Hepatocyte (in vitro differentiated cells): ENCODE measurements around the gene TXLNG. TPM values are rescaled to one million over a fixed set of nuclear protein-coding genes. Genes with fewer than 3 reads are reported as not detected.

Source experiments
- DNase-seq: peaks from one replicate; pipeline ENCODE4 v3.0.0-alpha.2; 2016; ENCODE audit warnings: low spot score
- H2AFZ ChIP-seq: fragments of 200-600 bp; sonication (generic); 2 replicates; pipeline ENCODE4 v1.6.0; 2016; ENCODE audit warnings: antibody characterized with exemption, mild to moderate bottlenecking
- H3K27ac ChIP-seq: fragments of 200-600 bp; sonication (generic); 2 replicates; pipeline ENCODE4 v1.5.1; 2016; ENCODE audit warnings: mild to moderate bottlenecking
- H3K27me3 ChIP-seq: fragments of 200-600 bp; sonication (generic); 2 replicates; pipeline ENCODE4 v1.6.1; 2016
- H3K36me3 ChIP-seq: fragments of 200-600 bp; sonication (generic); replicated peaks from 2 replicates; pipeline ENCODE4 v1.5.1; 2016; ENCODE audit warnings: low read depth; ENCODE audit not compliant: insufficient read depth
- H3K4me1 ChIP-seq: fragments of 200-600 bp; sonication (generic); 2 replicates; pipeline ENCODE4 v1.5.1; 2016; ENCODE audit warnings: mild to moderate bottlenecking, moderate library complexity; ENCODE audit not compliant: insufficient read depth
- H3K4me2 ChIP-seq: fragments of 200-600 bp; sonication (generic); 2 replicates; pipeline ENCODE4 v1.6.0; 2016
- H3K4me3 ChIP-seq: fragments of 200-600 bp; sonication (generic); 2 replicates; pipeline ENCODE4 v1.5.1; 2016; ENCODE audit warnings: mild to moderate bottlenecking
- H3K79me2 ChIP-seq: fragments of 200-600 bp; sonication (generic); 2 replicates; pipeline ENCODE4 v1.6.0; 2017; ENCODE audit warnings: mild to moderate bottlenecking
- H3K9me2 ChIP-seq: fragments of 200-600 bp; sonication (generic); replicated peaks from 2 replicates; pipeline ENCODE4 v1.6.0; 2017; ENCODE audit warnings: mild to moderate bottlenecking; ENCODE audit not compliant: insufficient read depth
- H3K9me3 ChIP-seq: fragments of 200-600 bp; sonication (generic); 2 replicates; pipeline ENCODE4 v1.5.1; 2016; ENCODE audit warnings: low read depth, mild to moderate bottlenecking
- H4K20me1 ChIP-seq: fragments of 200-600 bp; sonication (generic); 2 replicates; pipeline ENCODE4 v1.6.0; 2016; ENCODE audit warnings: mild to moderate bottlenecking; ENCODE audit not compliant: insufficient read depth, poor library complexity, severe bottlenecking
- EZH2 ChIP-seq: fragments of 200-600 bp; sonication (generic); IDR thresholded peaks from 2 replicates; pipeline ENCODE4 v1.6.1; 2016; ENCODE audit warnings: antibody characterized with exemption, mild to moderate bottlenecking, borderline replicate concordance
- EZH2phosphoT487 ChIP-seq: fragments of 200-600 bp; sonication (generic); IDR thresholded peaks from one replicate; pipeline ENCODE4 v1.6.1; 2018; ENCODE audit warnings: antibody characterized with exemption, mild to moderate bottlenecking, low read depth, moderate library complexity; ENCODE audit not compliant: unreplicated experiment, severe bottlenecking
- WGBS: methylation state at CpG from one replicate; pipeline ENCODE4 v1.1.6; 2016; ENCODE audit warnings: low lambda C conversion rate; ENCODE audit errors: missing lambda C conversion rate; 5-methylcytosine and 5-hydroxymethylcytosine counted together
- polyA plus RNA-seq: library from polyadenylated mRNA; unstranded; fragments of >200 nt; fragmentation: Nextera tagmentation; extraction: Ambion mirVana; gene quantifications from 2 replicates; pipeline ENCODE4 v1.2.1, GENCODE V29; 2016
- total RNA-seq: library from RNA; depleted of rRNA; stranded (reverse); fragments of >200 nt; gene quantifications from 2 replicates; pipeline ENCODE4 v1.2.3, GENCODE V29; 2014
- TF ChIP-seq, protein P1 (sequence below): fragments of 200-600 bp; sonication (generic); IDR thresholded peaks from 2 replicates; pipeline ENCODE4 v1.5.1; 2016; ENCODE audit warnings: antibody characterized with exemption, mild to moderate bottlenecking; ENCODE audit not compliant: poor library complexity

TXLNG gene
- total and polyA plus RNA-seq, 2 experiments from 2014 or later = 9.7 to 23.4 TPM

DNA sequence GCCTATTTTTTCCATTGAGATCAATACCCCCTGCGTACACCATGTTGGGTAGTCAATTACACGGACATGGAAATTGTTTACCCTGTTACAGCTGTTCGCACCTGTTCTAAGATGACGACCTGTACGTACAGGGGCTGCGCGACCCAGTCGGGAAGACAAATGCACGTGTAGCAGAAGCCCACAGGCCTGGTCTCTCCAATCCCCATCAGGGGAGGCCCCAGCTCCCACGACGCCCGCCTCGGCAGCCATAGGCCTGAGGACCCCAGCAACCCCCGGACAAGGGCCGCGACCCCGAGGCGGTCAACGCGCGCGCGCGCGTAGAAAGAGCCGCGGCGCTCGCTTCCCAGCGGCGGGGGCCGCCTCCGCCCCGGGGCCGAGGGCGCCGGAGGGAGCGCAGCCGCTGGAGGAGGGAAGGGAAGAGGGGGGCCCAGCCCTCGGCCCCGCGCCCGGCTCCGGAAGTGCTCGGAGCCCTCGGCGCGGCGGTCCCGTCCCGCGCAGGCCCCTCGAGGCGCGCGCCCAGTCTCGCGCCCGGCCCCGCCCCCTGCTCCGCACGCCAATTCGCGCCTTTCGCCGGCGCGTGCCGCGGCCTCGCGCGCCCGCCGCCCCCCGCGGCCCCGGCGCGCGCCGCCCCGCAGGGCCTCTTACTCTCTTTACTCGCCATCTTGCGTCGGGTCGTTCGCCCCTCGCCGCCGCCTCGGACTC lies 83.3 kb downstream of the TXLNG start:
- H3K4me2 ChIP-seq = peak overlapping the region; percentile 94
- H4K20me1 ChIP-seq = peaks cover 48% of the 10 kb centered on the region
- H3K27me3 ChIP-seq = no peaks in the 10 kb centered on the region
- peak overlapping the region; percentile 97 for H3K27ac ChIP-seq
- no peaks in the 10 kb centered on the region for H3K9me2 ChIP-seq
- TF ChIP-seq EZH2 (no peak), EZH2phosphoT487 (no peak)
- TF ChIP-seq, protein P1, sequence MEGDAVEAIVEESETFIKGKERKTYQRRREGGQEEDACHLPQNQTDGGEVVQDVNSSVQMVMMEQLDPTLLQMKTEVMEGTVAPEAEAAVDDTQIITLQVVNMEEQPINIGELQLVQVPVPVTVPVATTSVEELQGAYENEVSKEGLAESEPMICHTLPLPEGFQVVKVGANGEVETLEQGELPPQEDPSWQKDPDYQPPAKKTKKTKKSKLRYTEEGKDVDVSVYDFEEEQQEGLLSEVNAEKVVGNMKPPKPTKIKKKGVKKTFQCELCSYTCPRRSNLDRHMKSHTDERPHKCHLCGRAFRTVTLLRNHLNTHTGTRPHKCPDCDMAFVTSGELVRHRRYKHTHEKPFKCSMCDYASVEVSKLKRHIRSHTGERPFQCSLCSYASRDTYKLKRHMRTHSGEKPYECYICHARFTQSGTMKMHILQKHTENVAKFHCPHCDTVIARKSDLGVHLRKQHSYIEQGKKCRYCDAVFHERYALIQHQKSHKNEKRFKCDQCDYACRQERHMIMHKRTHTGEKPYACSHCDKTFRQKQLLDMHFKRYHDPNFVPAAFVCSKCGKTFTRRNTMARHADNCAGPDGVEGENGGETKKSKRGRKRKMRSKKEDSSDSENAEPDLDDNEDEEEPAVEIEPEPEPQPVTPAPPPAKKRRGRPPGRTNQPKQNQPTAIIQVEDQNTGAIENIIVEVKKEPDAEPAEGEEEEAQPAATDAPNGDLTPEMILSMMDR = no peak
- peaks cover 50% of the 10 kb centered on the region for H3K79me2 ChIP-seq
- peak overlapping the region; percentile 54 for H2AFZ ChIP-seq
- H3K36me3 ChIP-seq = no peaks in the 10 kb centered on the region
- peak overlapping the region; percentile 76 for H3K4me3 ChIP-seq
- no peaks in the 10 kb centered on the region for H3K9me3 ChIP-seq
- WGBS = 1% methylated on average over 48 of the region's 92 CpGs
- H3K4me1 ChIP-seq = peaks cover 40% of the 10 kb centered on the region
- peak; percentile 89 for DNase-seq

DNA sequence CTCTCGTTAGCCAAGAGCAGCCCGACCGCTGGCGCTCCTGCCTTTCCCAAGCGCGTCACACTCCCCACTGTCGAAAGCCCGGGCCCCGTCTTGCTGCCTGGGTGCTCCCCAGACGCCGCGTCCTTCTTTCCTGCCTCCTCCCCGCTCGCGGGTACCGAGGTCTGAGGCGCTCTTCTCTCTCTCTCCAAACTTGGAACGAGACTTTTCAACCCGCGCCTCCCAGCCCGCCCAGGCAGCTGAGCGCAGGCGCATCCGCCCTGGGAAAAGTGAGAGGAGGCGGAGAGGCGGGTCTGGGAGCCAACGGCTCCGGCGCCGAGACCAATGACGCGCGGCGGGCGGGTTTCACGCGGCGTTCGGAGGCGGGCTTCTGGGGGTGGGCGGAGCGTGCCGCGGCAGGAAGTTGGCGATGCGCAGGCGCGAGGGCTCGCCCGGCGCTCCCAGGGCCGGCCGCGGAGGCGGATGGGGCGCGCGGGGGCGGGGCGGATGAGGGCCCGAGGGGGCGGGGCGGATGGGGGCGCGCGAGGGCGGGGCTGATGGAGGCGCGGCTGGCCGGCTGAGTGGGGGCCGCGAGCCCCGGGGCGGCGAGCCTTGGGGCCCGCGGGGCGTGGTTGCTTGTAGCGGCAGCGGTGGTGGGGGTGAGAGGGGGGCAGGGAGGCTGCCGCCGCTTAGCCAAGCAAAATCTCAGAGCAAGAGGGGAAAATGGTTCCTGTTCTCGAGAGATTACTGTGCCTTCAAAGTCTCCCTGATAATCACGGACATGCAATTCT lies 84.0 kb downstream of the TXLNG start, which contains the start of gene RBBP7:
RBBP7 (minus strand) TSS at position 268 of the 767 bp plus-strand sequence. CDS start 309 bp downstream, outside the sequence.
- Histone ChIP-seq H3K27ac (peak within 1 kb of the TSS; percentile 99), H3K27me3 (no peaks in the 10 kb centered on the region), H3K9me3 (no peaks in the 10 kb centered on the region), H2AFZ (peak within 1 kb of the TSS; percentile 93), H3K79me2 (peaks cover 43% of the 10 kb centered on the region), H3K4me3 (peak within 1 kb of the TSS; percentile 79), H3K36me3 (no peaks in the 10 kb centered on the region), H3K4me1 (peaks cover 40% of the 10 kb centered on the region), H3K9me2 (no peaks in the 10 kb centered on the region), H3K4me2 (peak within 1 kb of the TSS; percentile 96), H4K20me1 (peaks cover 40% of the 10 kb centered on the region)
- under 1% methylated on average over 20 of the region's 84 CpGs for WGBS
- TF ChIP-seq EZH2 = no peak
- TF ChIP-seq, protein P1 = no peak
- peak; percentile 99 for DNase-seq

DNA sequence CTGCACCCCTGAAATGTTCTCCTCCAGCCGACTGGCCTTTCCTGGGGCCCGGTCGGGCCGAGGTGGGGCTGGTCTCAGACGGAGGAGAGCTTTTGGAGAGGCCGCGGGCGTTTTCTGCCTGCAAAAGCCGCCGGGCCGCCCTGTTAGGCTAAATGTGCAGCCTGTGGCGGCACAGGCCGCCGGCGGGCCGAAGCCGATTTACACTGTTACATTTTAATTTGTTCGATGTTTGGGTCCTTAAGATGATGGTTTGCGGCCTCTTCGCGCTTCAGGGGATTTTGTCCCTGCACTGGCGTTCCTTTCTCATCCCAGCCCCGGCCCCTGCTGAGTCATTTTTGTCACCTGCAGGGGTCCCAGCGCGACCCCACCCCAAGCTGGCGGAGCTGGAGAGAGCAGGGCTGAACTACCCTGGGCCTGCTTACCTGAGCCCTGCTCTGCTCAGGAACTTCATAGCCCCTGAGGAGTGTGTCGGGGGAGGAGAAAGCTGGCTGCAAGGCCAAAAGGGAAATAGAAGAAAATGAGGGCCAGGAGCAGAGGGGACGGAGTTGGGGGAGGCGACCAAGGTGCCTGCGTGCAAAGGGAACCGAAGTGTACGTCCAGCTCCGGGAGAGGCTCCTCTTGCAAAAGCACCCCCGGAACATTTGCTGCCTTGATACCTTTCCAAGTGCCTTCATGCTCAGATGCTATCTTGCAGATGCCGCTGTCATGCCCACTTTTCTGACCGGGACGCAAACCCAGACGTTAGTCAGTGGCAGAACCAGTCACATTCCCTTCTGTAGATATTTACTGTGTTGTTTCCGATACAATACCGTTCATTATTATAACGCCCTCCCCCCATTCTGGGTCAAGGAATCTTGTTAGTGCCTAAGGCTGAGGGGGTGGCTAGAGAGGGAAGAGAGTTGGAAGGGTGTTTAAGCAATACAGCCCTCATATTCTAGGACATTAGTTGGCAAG lies 84.9 kb downstream of the TXLNG start:
- H3K79me2 ChIP-seq = peaks cover 34% of the 10 kb centered on the region
- peak; percentile 47 for DNase-seq
- no peaks in the 10 kb centered on the region for H3K9me3 ChIP-seq
- peaks cover 32% of the 10 kb centered on the region for H4K20me1 ChIP-seq
- peak overlapping the region; percentile 93 for H2AFZ ChIP-seq
- peak overlapping the region; percentile 99 for H3K27ac ChIP-seq
- H3K36me3 ChIP-seq = no peaks in the 10 kb centered on the region
- TF ChIP-seq EZH2 = no peak
- TF ChIP-seq EZH2phosphoT487 = no peak
- TF ChIP-seq, protein P1 = no peak
- H3K4me3 ChIP-seq = peak overlapping the region; percentile 79
- H3K4me1 ChIP-seq = peaks cover 35% of the 10 kb centered on the region
- no peaks in the 10 kb centered on the region for H3K9me2 ChIP-seq
- H3K4me2 ChIP-seq = peak overlapping the region; percentile 96
- H3K27me3 ChIP-seq = no peaks in the 10 kb centered on the region
- WGBS = 5% methylated on average over 41 of the region's 41 CpGs
